Astrocyte of the spinal cord (primary cell): ENCODE results near the gene PCDHGB1.
"Not testable (repeated sequence)": the region's sequence is repeated elsewhere in the genome, so short reads cannot be mapped to it uniquely, and the experiment has no call there.

Experiments
- DNase-seq: peaks from one replicate; pipeline ENCODE4 v3.0.0; 2011; ENCODE audit warnings: low read depth, low spot score
- H3K4me3 ChIP-seq: 2 replicates; pipeline ENCODE4 v1.5.1; 2011; ENCODE audit warnings: low read depth, mild to moderate bottlenecking, low read length, moderate library complexity
- CTCF ChIP-seq: IDR thresholded peaks from 2 replicates; pipeline ENCODE4 v1.5.1; 2012; ENCODE audit warnings: low read depth, mild to moderate bottlenecking, low read length, inconsistent platforms
- in situ Hi-C: cut with HindIII; loops from 2 replicates; pipeline ENCODE4 v1.10.0; 2017; ENCODE audit warnings: low sequenced_read_pairs

The PCDHGB1 gene

GRCh38 chr5:141320225-141321169, 29.4 kb upstream of the PCDHGB1 start, which contains the start of gene TAF7:
TAF7 (minus strand) TSS chr5:141320784; CDS start chr5:141320044, 740 bp downstream.
- TF ChIP-seq CTCF = peak; percentile 89
- peak; percentile 96 for DNase-seq
- H3K4me3 ChIP-seq = peak within 1 kb of the TSS; percentile 79
- in situ Hi-C loops = no loop called here

GRCh38 chr5:141322261-141322660, 27.6 kb upstream of the PCDHGB1 start:
- no peak for DNase-seq
- no peak overlapping the region for H3K4me3 ChIP-seq
- TF ChIP-seq CTCF = no peak
- in situ Hi-C loops = no loop called here

GRCh38 chr5:141326088-141326854, 23.6 kb upstream of the PCDHGB1 start:
- H3K4me3 ChIP-seq = peak overlapping the region; percentile 39
- peak; percentile 80 for TF ChIP-seq CTCF
- peak; percentile 76 for DNase-seq
- in situ Hi-C loops = no loop called here

- no peak overlapping the region for H3K4me3 ChIP-seq
- no peak for TF ChIP-seq CTCF
- no peak for DNase-seq
- in situ Hi-C loops = no loop called here
These were observed 21.7 kb upstream of the PCDHGB1 start for GRCh38 chr5:141328231-141328630.

GRCh38 chr5:141330299-141331080, 19.4 kb upstream of the PCDHGB1 start, which contains the start of gene PCDHGA1:
PCDHGA1 (plus strand) TSS chr5:141330514.
- peak; percentile 45 for TF ChIP-seq CTCF
- in situ Hi-C loops = no loop called here
- peak within 1 kb of the TSS; percentile 24 for H3K4me3 ChIP-seq
- DNase-seq = peak; percentile 56

GRCh38 chr5:141332571-141332970, 17.3 kb upstream of the PCDHGB1 start:
- H3K4me3 ChIP-seq, DNase-seq, in situ Hi-C loops: not testable (repeated sequence)
